Keratinocyte (primary cell): ENCODE measurements around the gene BMAL2. TPM values are rescaled to one million over a fixed set of nuclear protein-coding genes. Genes with fewer than 3 reads are reported as not detected.

ENCODE experiments used
- DNase-seq: peaks from one replicate; pipeline ENCODE4 v3.0.0-alpha.2; 2011; ENCODE audit warnings: low read depth, missing footprints, low spot score
- FAIRE-seq: peaks from 2 replicates; lab custom pipeline; 2011; peaks lifted over from hg19 to GRCh38; lab: Jason Lieb, UNC
- H2AFZ ChIP-seq: 2 replicates; pipeline ENCODE4 v1.6.0; 2012; ENCODE audit warnings: low read length, control low read depth, inconsistent platforms; ENCODE audit not compliant: control insufficient read depth
- H3K27ac ChIP-seq: 2 replicates; pipeline ENCODE4 v1.5.1; 2011; ENCODE audit warnings: low read length; ENCODE audit not compliant: control insufficient read depth, insufficient read depth
- H3K27me3 ChIP-seq: 3 replicates; pipeline ENCODE4 v1.6.0; 2011; ENCODE audit warnings: low read length; ENCODE audit not compliant: control insufficient read depth, insufficient read depth; ENCODE audit errors: extremely low read depth
- H3K36me3 ChIP-seq, 2 experiments: 2 replicates in 1 of 2; 3 replicates in 1 of 2; pipeline ENCODE4 v1.5.1; 2011; ENCODE audit warnings: low read length in 2 of 2, mild to moderate bottlenecking in 1 of 2; ENCODE audit not compliant: control insufficient read depth in 2 of 2, insufficient read depth in 2 of 2; ENCODE audit errors: extremely low read depth in 1 of 2
- H3K4me1 ChIP-seq: 3 replicates; pipeline ENCODE4 v1.5.1; 2011; ENCODE audit warnings: low read length; ENCODE audit not compliant: control insufficient read depth, insufficient read depth; ENCODE audit errors: extremely low read depth
- H3K4me2 ChIP-seq: 3 replicates; pipeline ENCODE4 v1.6.0; 2011; ENCODE audit warnings: low read depth, low read length; ENCODE audit not compliant: control insufficient read depth, insufficient read depth; ENCODE audit errors: extremely low read depth
- H3K4me3 ChIP-seq, 3 experiments: fragments of 200-600 bp in 1 of 3; sonication (generic) in 1 of 3; 2 replicates in 2 of 3; 3 replicates in 1 of 3; pipeline ENCODE4 v1.5.1; 2011 to 2016; ENCODE audit warnings: low read length in 3 of 3, mild to moderate bottlenecking in 3 of 3, control low read depth in 2 of 3, inconsistent platforms in 1 of 3, low read depth in 1 of 3, mixed read lengths in 1 of 3, mixed run types in 1 of 3, moderate library complexity in 1 of 3; ENCODE audit not compliant: control insufficient read depth in 2 of 3, insufficient read depth in 2 of 3; ENCODE audit errors: extremely low read depth in 1 of 3
- H3K79me2 ChIP-seq: 2 replicates; pipeline ENCODE4 v1.6.0; 2012; ENCODE audit warnings: low read length; ENCODE audit not compliant: control insufficient read depth, insufficient read depth
- H3K9ac ChIP-seq: 3 replicates; pipeline ENCODE4 v1.6.0; 2011; ENCODE audit warnings: low read length; ENCODE audit not compliant: control insufficient read depth, insufficient read depth; ENCODE audit errors: extremely low read depth
- H3K9me1 ChIP-seq: 3 replicates; pipeline ENCODE4 v1.6.0; 2011; ENCODE audit warnings: low read length; ENCODE audit not compliant: control insufficient read depth, insufficient read depth; ENCODE audit errors: extremely low read depth
- H3K9me3 ChIP-seq: 2 replicates; pipeline ENCODE4 v1.5.1; 2012; ENCODE audit warnings: low read depth, low read length; ENCODE audit not compliant: control insufficient read depth
- H4K20me1 ChIP-seq: 3 replicates; pipeline ENCODE4 v1.6.0; 2011; ENCODE audit warnings: low read length; ENCODE audit not compliant: control insufficient read depth, insufficient read depth; ENCODE audit errors: extremely low read depth
- EZH2 ChIP-seq: IDR thresholded peaks from one replicate; pipeline ENCODE4 v1.6.1; 2012; ENCODE audit warnings: inconsistent platforms, mild to moderate bottlenecking, low read length, moderate library complexity
- dilution Hi-C: fragments of 300-500 bp; cut with MboI; formaldehyde crosslinking; loops from one replicate; pipeline ENCODE4 v1.7.0; 2020; ENCODE audit warnings: low sequenced_read_pairs; ENCODE audit not compliant: extremely low pct_ligation_motif_present
- polyA plus RNA-seq, 5 experiments: library from polyadenylated mRNA; depleted of rRNA in 3 of 5; stranded (reverse) in 3 of 5; stranded (forward) in 1 of 5; unstranded in 1 of 5; fragments of >200 nt; gene quantifications; 1 replicate in 1 of 5; 2 replicates in 3 of 5; 3 replicates in 1 of 5; pipeline versions ENCODE4 v1.2.1 to v1.2.3, GENCODE V29; 2011 to 2012; ENCODE audit warnings: missing spikeins in 2 of 5, low read depth in 1 of 5, low replicate concordance in 1 of 5
- TF ChIP-seq, protein P1 (sequence below), 3 experiments: IDR thresholded peaks in 1 of 3; conservative IDR thresholded peaks in 1 of 3; optimal IDR thresholded peaks in 1 of 3; 2 replicates in 2 of 3; 3 replicates in 1 of 3; pipeline versions ENCODE3 to v1.5.1; 2011; ENCODE audit warnings: low read length in 3 of 3, mild to moderate bottlenecking in 3 of 3, moderate library complexity in 2 of 3, control low read depth in 1 of 3, inconsistent platforms in 1 of 3; ENCODE audit not compliant: insufficient read depth in 2 of 3; ENCODE audit errors: extremely low read depth in 1 of 3

BMAL2 gene
- polyA plus RNA-seq, 1 donor (not counting 4 experiments of a cell fraction or from before 2014, with no cell fraction given) = 33.6 TPM

DNA sequence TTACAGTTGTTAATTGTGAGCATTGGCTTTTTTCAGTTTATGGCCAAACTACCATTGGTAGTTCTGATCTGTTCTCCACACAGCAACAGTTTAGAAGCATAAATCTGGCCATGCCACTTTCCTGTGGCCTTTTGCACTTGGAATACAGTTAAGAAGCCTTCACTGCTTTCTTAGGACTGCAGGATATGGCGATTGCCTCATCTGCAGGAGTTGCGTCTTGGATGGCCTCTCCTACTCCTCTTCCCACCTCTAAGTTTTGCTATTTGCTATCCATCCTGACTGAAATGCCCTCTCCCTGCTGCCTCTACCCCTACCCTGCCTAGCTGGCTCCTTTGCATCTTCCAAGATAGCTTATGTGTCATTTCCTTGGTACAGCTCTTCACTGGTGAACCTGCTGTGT, 12.8 kb upstream of the BMAL2 start:
- H4K20me1 ChIP-seq = no peaks in the 10 kb centered on the region
- H3K79me2 ChIP-seq = no peaks in the 10 kb centered on the region

DNA sequence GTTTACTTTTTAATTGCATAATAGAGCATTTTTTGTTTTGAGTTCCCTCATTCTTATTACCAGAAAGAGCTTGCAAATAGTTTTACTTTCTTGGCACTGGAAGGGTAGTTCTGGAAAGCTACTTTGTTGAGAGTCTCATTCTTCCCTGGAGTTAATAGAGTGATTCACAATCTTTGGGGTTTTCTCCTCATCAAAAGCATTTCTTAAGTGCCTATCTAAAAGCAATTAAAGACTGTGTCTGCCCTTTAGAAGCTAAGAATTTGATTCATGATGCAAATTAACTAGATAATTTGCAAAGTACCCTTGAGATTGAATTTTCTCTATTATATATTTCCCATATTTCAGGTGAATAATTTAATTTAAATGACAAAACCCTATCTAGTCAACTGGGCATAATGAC, 8.1 kb upstream of the BMAL2 start:
- no peak overlapping the region for H3K9ac ChIP-seq
- no peak overlapping the region for H3K27ac ChIP-seq
- H3K4me3 ChIP-seq = no peak overlapping the region
- H3K36me3 ChIP-seq = peaks cover 6 to 9% of the 10 kb centered on the region in 2 experiments
- TF ChIP-seq, protein P1, sequence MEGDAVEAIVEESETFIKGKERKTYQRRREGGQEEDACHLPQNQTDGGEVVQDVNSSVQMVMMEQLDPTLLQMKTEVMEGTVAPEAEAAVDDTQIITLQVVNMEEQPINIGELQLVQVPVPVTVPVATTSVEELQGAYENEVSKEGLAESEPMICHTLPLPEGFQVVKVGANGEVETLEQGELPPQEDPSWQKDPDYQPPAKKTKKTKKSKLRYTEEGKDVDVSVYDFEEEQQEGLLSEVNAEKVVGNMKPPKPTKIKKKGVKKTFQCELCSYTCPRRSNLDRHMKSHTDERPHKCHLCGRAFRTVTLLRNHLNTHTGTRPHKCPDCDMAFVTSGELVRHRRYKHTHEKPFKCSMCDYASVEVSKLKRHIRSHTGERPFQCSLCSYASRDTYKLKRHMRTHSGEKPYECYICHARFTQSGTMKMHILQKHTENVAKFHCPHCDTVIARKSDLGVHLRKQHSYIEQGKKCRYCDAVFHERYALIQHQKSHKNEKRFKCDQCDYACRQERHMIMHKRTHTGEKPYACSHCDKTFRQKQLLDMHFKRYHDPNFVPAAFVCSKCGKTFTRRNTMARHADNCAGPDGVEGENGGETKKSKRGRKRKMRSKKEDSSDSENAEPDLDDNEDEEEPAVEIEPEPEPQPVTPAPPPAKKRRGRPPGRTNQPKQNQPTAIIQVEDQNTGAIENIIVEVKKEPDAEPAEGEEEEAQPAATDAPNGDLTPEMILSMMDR (optimal IDR thresholded peaks at IDR 0.05 in 1 of 3, IDR thresholded peaks at IDR 0.05 in 1 of 3, conservative IDR thresholded peaks at IDR 0.05 in 1 of 3; ENCODE audit: extremely low read depth in 1 of 3, insufficient read depth in 2 of 3, low read length in 3 of 3) = no peak
- no peak for TF ChIP-seq EZH2
- H3K79me2 ChIP-seq = no peaks in the 10 kb centered on the region
- no peak overlapping the region for H2AFZ ChIP-seq
- H3K4me2 ChIP-seq = no peak overlapping the region
- DNase-seq (no peak), FAIRE-seq (no peak)
- dilution Hi-C loops = no loop called here
- H3K9me3 ChIP-seq = no peaks in the 10 kb centered on the region
- H3K9me1 ChIP-seq = no peaks in the 10 kb centered on the region
- peaks cover 3% of the 10 kb centered on the region for H3K4me1 ChIP-seq
- no peaks in the 10 kb centered on the region for H3K27me3 ChIP-seq
- H4K20me1 ChIP-seq = no peaks in the 10 kb centered on the region

More for the DNA sequence above, 12.8 kb upstream of the BMAL2 start:
- H3K27ac ChIP-seq = no peak overlapping the region
- peaks cover 8% of the 10 kb centered on the region for H3K4me1 ChIP-seq
- no peak for FAIRE-seq
- H3K9me3 ChIP-seq = no peaks in the 10 kb centered on the region
- no peak overlapping the region for H2AFZ ChIP-seq
- H3K9ac ChIP-seq = no peak overlapping the region
- H3K4me3 ChIP-seq = no peak overlapping the region
- H3K27me3 ChIP-seq = no peaks in the 10 kb centered on the region
- no peaks in the 10 kb centered on the region for H3K9me1 ChIP-seq
- TF ChIP-seq, protein P1 (optimal IDR thresholded peaks at IDR 0.05 in 1 of 3, IDR thresholded peaks at IDR 0.05 in 1 of 3, conservative IDR thresholded peaks at IDR 0.05 in 1 of 3; ENCODE audit: extremely low read depth in 1 of 3, insufficient read depth in 2 of 3, low read length in 3 of 3) = no peak
- no peak for TF ChIP-seq EZH2
- dilution Hi-C loops = no loop called here
- H3K4me2 ChIP-seq = no peak overlapping the region
- peaks cover 5 to 6% of the 10 kb centered on the region in 2 experiments for H3K36me3 ChIP-seq
- DNase-seq = no peak
